ENCODE data around the gene SLC35B2.

GRCh38 chr6:44263354-44264100, 6.2 kb upstream of the SLC35B2 start:
- no peak for TF ChIP-seq GATA2 (IDR thresholded peaks at IDR 0.05; ENCODE audit: low read depth, low read length)
- TF ChIP-seq GATA3 (IDR thresholded peaks at IDR 0.05; ENCODE audit: low read depth, low read length) = no peak
